Spinal cord (tissue), 10 donors: ENCODE data around the gene UPK3A. TPM values are rescaled to one million over a fixed set of nuclear protein-coding genes. Genes with fewer than 3 reads are reported as not detected.

ENCODE experiments used
- DNase-seq, 6 donors: peaks; one replicate each; pipeline versions ENCODE4 v3.0.0 to v3.0.0-alpha.2; 2013 to 2015; ENCODE audit warnings: low spot score in 6 of 6, low read depth in 4 of 6
- H3K27ac ChIP-seq: one replicate; pipeline ENCODE4 v1.5.1; 2013; ENCODE audit warnings: low read depth, low read length, control low read depth
- H3K27me3 ChIP-seq: one replicate; pipeline ENCODE4 v1.6.1; 2013; ENCODE audit warnings: low read length; ENCODE audit not compliant: control insufficient read depth, insufficient read depth
- H3K36me3 ChIP-seq: one replicate; pipeline ENCODE4 v1.6.1; 2013; ENCODE audit warnings: low read length; ENCODE audit not compliant: control insufficient read depth, insufficient read depth
- H3K4me1 ChIP-seq: one replicate; pipeline ENCODE4 v1.6.1; 2013; ENCODE audit warnings: low read length; ENCODE audit not compliant: control insufficient read depth, insufficient read depth
- H3K4me3 ChIP-seq: one replicate; pipeline ENCODE4 v1.5.1; 2013; ENCODE audit warnings: low read depth, low read length, control low read depth
- H3K9me3 ChIP-seq: one replicate; pipeline ENCODE4 v1.6.1; 2013; ENCODE audit warnings: low read length; ENCODE audit not compliant: control insufficient read depth, insufficient read depth
- WGBS: methylation state at CpG from one replicate; pipeline ENCODE4 v1.1.5; 2013; ENCODE audit warnings: missing lambda C conversion rate; ENCODE audit not compliant: insufficient coverage; 5-methylcytosine and 5-hydroxymethylcytosine counted together
- long read RNA-seq, 4 donors: transcript quantifications; one replicate each; lab custom pipeline, GENCODE V29; 2026
- polyA plus RNA-seq, 2 donors: library from polyadenylated mRNA; unstranded; fragments of 120-200 nt; gene quantifications; one replicate each; pipeline ENCODE4 v1.2.1, GENCODE V29; 2013; ENCODE audit not compliant: insufficient read length in 2 of 2
- total RNA-seq, 2 donors: library from RNA; depleted of rRNA in 1 of 2; stranded (reverse); fragments of 120-200 nt in 1 of 2; fragments of >200 nt in 1 of 2; gene quantifications; one replicate each; pipeline versions ENCODE4 v1.2.3 to v1.2.4, GENCODE V29; 2013 to 2014
- donor health status: healthy.

The UPK3A gene
- total RNA-seq (under 1 TPM in 1 of 2 donors, not detected in 1; 0.28 TPM), polyA plus RNA-seq (under 1 TPM in 1 of 2 donors, not detected in 1; 0.42 TPM)
- long read RNA-seq, donor 1, result 0 reads
- long read RNA-seq, donor 2, result 0 reads
- long read RNA-seq, donor 3, result 0 reads
- long read RNA-seq, donor 4, result 0 reads

- 2% methylated on average over 46 of the region's 46 CpGs for WGBS
Observed at GRCh38 chr22:45284705-45285262, at the start of gene UPK3A. Gene UPK3A (plus strand): TSS chr22:45284949. CDS start chr22:45285014, 65 bp downstream.

GRCh38 chr22:45235101-45235777 is 49.5 kb upstream of the UPK3A start:
- Histone ChIP-seq H3K4me1 (peaks cover 62% of the 10 kb centered on the region), H3K27ac (no peak overlapping the region), H3K36me3 (peaks cover 46% of the 10 kb centered on the region), H3K9me3 (no peaks in the 10 kb centered on the region), H3K27me3 (no peaks in the 10 kb centered on the region), H3K4me3 (no peak overlapping the region)
- DNase-seq, result peak in 1 of 6 donors; percentile 25
- 56% methylated on average over 21 of the region's 23 CpGs for WGBS

More at GRCh38 chr22:45284705-45285262, at the start of gene UPK3A:
- Histone ChIP-seq H3K9me3 (no peaks in the 10 kb centered on the region), H3K36me3 (no peaks in the 10 kb centered on the region), H3K4me3 (peak within 1 kb of the TSS; percentile 32), H3K27me3 (peaks cover 10% of the 10 kb centered on the region), H3K27ac (no peak within 1 kb of the TSS), H3K4me1 (peaks cover 15% of the 10 kb centered on the region)
- DNase-seq, result peak in 2 of 6 donors; percentile 52 to 53

- Histone ChIP-seq H3K27me3 (no peaks in the 10 kb centered on the region), H3K9me3 (no peaks in the 10 kb centered on the region), H3K36me3 (peaks cover 46% of the 10 kb centered on the region), H3K27ac (no peak overlapping the region), H3K4me3 (no peak overlapping the region), H3K4me1 (peaks cover 64% of the 10 kb centered on the region)
- 77% methylated on average over 18 of the region's 20 CpGs for WGBS
- DNase-seq, result no peak
Observed at GRCh38 chr22:45235851-45236342, 48.9 kb upstream of the UPK3A start.

- Histone ChIP-seq H3K4me1 (peaks cover 71% of the 10 kb centered on the region), H3K4me3 (no peak overlapping the region), H3K27me3 (no peaks in the 10 kb centered on the region), H3K27ac (no peak overlapping the region), H3K36me3 (peaks cover 45% of the 10 kb centered on the region), H3K9me3 (no peaks in the 10 kb centered on the region)
- WGBS, result 90% methylated on average over 9 of the region's 15 CpGs
- no peak for DNase-seq
Observed at GRCh38 chr22:45237065-45237990, 47.4 kb upstream of the UPK3A start.

GRCh38 chr22:45238076-45238956 is 46.4 kb upstream of the UPK3A start:
- no peaks in the 10 kb centered on the region for H3K9me3 ChIP-seq
- peaks cover 36% of the 10 kb centered on the region for H3K36me3 ChIP-seq
- no peaks in the 10 kb centered on the region for H3K27me3 ChIP-seq
- 82% methylated on average over 15 of the region's 18 CpGs for WGBS
- no peak for DNase-seq
- H3K4me3 ChIP-seq, result no peak overlapping the region
- peaks cover 77% of the 10 kb centered on the region for H3K4me1 ChIP-seq
- H3K27ac ChIP-seq, result no peak overlapping the region

GRCh38 chr22:45238957-45239680 is 45.6 kb upstream of the UPK3A start:
- 66% methylated on average over 6 of the region's 6 CpGs for WGBS
- peaks cover 69% of the 10 kb centered on the region for H3K4me1 ChIP-seq
- no peak overlapping the region for H3K27ac ChIP-seq
- DNase-seq, result no peak
- H3K4me3 ChIP-seq, result peak overlapping the region; percentile 68
- H3K27me3 ChIP-seq, result no peaks in the 10 kb centered on the region
- H3K36me3 ChIP-seq, result peaks cover 28% of the 10 kb centered on the region
- H3K9me3 ChIP-seq, result no peaks in the 10 kb centered on the region

GRCh38 chr22:45239681-45240051 is 45.1 kb upstream of the UPK3A start:
- Histone ChIP-seq H3K4me1 (peaks cover 67% of the 10 kb centered on the region), H3K36me3 (peaks cover 27% of the 10 kb centered on the region), H3K9me3 (no peaks in the 10 kb centered on the region), H3K27me3 (no peaks in the 10 kb centered on the region), H3K27ac (no peak overlapping the region), H3K4me3 (peak overlapping the region; percentile 68)
- 8% methylated on average over 4 of the region's 8 CpGs for WGBS
- peak in 1 of 6 donors; percentile 64 for DNase-seq

GRCh38 chr22:45240104-45240809 is 44.5 kb upstream of the UPK3A start:
- Histone ChIP-seq H3K27ac (peak overlapping the region; percentile 40), H3K9me3 (no peaks in the 10 kb centered on the region), H3K4me3 (peak overlapping the region; percentile 68), H3K36me3 (peaks cover 27% of the 10 kb centered on the region), H3K4me1 (peaks cover 64% of the 10 kb centered on the region), H3K27me3 (no peaks in the 10 kb centered on the region)
- peak in 1 of 6 donors; percentile 47 for DNase-seq
- under 1% methylated on average over 60 of the region's 73 CpGs for WGBS
